HG02642 (cell line): ENCODE results near the gene CACNA1G.

Experiments used
- ATAC-seq: cut with Tn5 transposase; IDR thresholded peaks from one replicate; pipeline ENCODE4 v1.9.1; 2021; ENCODE audit warnings: mild to moderate bottlenecking; ENCODE audit not compliant: unreplicated experiment, poor library complexity

CACNA1G gene

DNA sequence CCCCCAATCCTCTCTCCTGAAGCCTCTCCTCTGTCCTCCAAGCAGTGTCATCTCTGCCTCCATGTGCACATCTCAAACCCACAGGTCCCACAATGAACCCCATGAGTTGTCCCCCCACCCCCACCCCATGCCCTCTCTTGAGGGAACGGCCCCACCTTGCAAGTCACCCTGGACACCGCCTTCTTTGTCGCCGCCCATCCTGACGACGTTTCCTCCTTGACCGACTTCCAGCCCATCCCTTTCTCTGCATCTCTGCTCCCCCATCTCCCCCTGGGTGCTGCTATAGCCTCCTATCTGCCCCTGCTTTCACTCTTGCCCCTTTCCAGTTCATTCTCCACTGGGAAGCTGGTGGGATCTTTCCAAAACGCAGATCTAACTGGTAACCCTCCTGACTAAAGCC lies 15.2 kb upstream of the CACNA1G start:
- ATAC-seq: no peak

DNA sequence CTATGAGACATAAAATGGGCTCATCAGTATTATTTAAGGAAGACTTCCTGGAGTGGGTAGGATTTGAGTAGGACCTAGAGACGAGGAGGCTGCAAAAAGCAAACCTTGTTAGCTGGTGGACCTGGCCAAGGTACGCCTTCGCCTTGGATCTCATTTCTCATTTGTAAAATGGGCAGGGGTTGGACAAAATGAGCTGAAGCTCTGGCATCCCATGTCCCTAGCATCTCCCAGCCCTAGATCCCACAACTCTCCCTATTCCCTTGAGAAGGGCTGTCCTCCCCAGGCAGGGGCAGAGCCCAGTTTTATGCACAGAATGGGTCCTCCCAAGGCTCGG lies 13.8 kb upstream of the CACNA1G start:
- no peak for ATAC-seq

DNA sequence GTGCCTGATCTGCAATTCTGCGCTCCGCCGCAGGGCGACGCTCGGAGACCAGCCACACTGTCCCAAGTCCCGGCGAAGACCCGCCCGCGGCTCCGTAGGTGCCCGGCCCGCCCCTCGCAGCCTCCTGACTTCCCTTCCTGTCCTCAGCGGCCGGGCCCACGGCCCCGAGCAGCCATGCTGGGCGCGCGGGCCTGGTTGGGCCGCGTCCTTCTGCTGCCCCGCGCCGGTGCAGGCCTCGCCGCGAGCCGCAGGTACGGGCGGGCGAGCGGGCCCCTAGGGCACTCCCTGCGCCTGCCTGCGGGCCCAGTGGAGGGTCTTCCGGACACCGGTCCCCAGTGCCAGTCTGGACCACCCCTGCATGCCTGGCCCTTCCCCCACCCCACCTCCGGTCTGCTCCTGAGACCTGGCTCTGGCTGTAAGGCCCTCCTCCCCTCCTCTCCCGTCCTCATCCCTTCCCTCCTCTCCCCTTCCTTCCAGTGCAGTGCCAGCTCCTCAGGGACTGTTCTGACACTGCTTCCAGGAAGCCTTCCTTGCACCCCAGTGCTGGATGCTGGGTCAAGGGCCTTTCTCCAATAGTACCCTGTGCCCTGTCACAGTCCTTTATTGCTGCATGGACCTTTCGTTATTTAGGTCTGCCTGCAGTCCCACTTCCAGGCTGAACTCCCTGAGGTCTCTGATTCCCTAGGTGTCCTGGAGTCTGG lies 13.3 kb upstream of the CACNA1G start, which contains the start of gene SPATA20:
TSS of gene SPATA20 (plus strand) at position 140 of the 701 bp plus-strand sequence. CDS start at position 175, 35 bp downstream.
- peak; percentile 71 for ATAC-seq

DNA sequence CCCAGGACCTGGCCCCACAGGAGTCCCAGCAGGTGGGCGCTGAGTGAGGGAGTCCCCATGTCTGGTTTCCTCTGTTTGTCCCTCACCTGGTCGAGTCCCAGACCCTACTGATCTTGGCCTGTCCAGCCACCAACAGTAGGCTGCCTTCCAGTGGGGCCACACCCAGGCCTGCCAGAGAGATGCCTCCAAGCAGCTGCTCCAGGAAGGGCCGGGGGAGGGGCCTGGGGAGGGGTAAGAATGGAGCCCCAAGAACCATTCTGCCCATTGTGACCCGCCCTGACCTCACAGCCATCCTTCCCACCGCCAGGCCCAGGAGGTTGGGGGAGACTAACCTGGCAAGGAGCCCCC lies 12.8 kb upstream of the CACNA1G start:
- no peak for ATAC-seq

DNA sequence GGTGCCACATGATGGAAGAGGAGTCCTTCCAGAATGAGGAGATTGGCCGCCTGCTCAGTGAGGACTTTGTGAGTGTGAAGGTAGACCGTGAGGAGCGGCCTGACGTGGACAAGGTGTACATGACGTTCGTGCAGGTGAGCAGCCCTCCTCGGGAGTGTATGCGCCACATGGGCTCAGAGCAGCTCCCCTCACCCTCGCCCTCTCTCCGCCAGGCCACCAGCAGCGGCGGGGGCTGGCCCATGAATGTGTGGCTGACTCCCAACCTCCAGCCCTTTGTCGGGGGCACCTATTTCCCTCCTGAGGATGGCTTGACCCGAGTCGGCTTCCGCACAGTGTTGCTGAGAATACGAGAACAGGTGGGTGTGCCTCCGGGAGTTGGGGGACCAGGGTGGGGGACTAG lies 11.7 kb upstream of the CACNA1G start:
- ATAC-seq: no peak

DNA sequence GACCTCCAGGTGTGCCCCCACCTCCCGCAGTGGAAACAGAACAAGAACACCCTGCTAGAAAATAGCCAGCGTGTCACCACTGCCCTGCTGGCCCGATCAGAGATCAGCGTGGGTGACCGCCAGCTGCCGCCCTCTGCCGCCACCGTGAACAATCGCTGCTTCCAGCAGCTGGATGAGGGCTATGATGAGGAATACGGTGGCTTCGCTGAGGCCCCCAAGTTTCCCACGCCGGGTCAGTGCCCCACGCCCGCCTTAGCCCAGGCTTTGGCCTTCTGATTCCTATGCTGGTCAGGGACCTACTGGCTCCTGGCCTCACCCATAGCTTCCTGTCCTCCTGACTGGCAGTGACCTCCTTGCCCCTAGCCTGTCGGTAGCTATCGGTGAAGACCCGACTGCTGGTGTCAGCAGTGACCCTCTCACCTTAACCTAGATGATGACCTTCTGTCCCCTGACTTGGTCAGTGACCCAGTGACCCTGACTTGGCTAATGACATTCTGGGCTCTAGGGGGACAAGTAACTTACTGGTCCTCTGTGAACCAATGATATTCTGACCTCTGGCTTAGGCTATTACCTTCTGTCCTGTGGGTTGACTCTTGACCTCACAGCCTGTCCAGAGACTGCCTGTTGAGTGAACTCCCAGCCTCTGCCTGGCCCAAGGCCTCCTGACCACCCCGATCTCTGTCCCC lies 11.1 kb upstream of the CACNA1G start:
- ATAC-seq: no peak

DNA sequence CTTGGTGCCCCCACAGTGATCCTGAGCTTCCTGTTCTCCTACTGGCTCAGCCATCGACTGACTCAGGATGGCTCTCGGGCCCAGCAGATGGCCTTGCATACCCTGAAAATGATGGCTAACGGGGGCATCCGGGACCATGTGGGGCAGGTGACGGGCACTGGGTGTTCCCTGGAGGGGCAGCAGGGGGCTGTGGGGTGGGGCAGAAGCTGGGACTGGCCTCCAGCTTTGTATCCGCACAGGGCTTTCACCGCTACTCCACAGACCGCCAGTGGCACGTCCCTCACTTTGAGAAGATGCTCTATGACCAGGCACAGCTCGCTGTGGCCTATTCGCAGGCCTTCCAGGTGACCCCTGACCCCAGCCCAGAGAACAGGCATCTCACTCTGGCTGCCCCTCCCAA lies 10.5 kb upstream of the CACNA1G start:
- no peak for ATAC-seq

DNA sequence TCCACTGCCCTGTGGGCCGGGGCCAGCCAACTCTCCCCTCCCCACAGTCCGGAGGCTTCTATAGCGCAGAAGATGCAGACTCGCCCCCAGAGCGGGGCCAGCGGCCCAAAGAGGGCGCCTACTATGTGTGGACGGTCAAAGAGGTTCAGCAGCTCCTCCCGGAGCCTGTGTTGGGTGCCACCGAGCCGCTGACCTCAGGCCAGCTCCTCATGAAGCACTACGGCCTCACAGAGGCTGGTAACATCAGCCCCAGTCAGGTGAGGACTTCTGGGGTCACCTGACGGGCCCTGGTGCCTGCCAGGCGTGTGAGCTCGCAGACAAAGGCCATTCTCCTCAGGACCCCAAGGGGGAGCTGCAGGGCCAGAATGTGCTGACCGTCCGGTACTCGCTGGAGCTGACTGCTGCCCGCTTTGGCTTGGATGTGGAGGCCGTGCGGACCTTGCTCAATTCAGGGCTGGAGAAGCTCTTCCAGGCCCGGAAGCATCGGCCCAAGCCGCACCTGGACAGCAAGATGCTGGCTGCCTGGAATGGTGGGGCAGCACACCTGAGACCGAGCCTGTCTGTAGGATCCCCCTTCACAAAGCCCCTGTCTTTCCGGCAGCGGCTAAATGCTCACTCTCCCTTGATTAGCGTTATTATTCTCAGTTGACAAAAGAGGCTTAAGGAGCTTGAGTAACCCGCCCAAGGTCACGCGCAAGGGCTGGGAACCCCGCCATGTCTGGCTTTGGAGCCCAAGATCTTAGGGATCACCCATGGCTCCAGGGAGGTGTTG lies 9.7 kb upstream of the CACNA1G start:
- no peak for ATAC-seq

DNA sequence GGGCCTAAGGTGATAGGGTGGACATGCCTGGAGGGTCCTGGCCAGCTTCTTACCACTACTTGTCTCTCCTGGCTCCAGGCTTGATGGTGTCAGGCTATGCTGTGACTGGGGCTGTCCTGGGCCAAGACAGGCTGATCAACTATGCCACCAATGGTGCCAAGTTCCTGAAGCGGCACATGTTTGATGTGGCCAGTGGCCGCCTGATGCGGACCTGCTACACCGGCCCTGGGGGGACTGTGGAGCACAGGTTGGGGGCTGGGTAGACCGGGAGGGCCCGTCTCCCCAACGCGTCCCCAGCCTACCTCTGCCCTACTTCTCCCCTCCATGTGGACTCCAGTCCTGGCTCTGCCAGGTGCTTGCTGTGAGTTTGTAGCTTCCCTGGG lies 9.1 kb upstream of the CACNA1G start:
- no peak for ATAC-seq

DNA sequence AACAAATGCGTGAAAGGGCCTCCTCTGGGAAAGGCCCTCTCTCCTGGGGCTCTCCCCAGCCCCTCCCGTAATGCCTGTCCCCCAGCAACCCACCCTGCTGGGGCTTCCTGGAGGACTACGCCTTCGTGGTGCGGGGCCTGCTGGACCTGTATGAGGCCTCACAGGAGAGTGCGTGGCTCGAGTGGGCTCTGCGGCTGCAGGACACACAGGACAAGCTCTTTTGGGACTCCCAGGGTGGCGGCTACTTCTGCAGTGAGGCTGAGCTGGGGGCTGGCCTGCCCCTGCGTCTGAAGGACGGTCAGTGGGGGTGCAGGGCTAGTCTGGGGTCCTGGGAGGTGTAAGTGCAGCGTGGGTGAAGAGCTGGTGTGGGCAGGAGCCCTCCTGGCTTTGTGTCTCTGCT lies 8.6 kb upstream of the CACNA1G start:
- ATAC-seq: no peak

DNA sequence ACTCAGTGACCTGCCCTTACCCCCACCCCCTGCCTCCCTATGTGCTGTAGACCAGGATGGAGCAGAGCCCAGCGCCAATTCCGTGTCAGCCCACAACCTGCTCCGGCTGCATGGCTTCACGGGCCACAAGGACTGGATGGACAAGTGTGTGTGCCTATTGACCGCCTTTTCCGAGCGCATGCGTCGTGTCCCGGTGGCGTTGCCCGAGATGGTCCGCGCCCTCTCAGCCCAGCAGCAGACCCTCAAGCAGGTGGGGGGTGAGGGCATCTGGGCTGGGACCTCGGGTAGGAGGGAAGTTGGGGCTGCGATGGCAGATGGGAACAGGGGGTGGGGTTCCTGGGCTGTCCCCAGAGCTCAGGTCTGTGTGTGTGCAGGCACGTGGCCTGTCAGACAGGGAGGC lies 6.3 kb upstream of the CACNA1G start:
- no peak for ATAC-seq

DNA sequence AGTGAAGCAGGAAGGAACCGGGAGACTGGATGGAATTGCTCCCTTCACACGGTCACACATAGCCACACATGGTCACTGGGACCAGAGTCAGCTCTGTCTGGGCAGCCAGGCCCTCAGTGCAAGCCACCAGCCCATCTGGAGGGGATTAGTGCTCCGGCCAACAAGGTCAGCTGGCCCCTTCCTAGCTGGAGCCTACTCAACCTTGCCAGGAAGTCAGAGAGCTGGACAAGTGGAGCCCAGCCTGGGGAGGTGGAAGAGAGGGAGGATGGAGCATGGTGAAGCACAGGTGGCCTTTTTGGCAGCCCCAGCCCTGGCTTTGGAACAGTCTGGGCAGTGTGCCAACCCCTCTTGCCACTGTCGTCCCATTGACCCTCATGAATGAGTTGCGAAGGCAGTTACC lies 3.7 kb upstream of the CACNA1G start:
- ATAC-seq: no peak

DNA sequence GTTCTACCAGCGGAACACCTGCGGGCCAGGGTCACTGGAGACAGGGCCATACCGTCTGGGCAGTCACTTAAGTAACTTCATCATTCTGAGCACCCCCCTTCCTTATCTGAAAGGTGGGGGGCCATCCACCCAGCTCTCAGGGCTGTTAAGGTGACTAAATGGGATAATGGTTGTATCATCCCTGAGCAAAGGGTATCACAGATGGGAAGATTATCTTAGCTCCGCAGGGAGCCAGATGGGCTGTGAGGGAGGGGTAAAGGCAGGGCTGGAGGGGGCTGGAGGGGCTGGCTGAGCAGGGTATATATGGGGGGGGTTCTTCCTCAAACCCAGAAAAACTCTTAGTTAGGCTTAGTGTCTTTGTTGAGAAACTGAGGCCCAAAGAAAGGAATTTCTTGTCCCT lies 2.9 kb upstream of the CACNA1G start:
- no peak for ATAC-seq

DNA sequence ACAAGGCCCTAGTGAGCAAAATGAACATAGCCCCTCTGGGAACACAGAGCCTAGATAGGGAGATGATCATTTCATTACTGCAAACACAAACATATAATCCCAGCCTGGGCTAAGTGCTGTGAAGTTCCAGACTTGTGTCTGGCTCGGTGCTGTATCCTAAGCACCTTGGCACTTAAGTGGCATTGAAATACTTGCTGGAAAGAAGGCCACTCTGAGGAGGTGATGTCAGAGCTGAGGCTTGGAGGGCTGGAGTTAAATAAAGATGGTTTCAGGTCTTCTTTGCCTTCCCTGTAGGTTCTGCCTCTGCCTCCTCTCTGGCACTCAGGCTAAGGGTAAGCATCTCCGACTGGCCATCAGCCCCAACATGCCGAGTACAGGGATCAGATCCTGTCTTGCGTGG lies 2.4 kb upstream of the CACNA1G start:
- no peak for ATAC-seq

DNA sequence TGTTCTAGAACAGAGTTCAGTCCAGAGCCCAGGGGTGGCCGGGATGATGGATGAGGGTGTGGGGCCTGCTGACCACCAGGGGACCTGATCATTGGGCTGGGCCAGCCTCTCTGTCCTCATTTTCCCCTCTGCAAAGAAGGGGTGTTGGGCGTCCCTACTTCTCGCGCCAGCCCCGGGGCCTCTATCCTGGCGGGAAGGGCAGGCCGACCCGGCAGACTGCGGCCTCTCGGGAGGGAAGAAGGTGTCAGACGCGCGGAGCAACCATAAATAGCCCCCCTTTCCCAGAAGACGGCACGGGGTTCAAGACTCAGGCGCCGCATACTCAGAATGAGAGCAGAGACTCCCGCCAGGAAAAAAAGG lies 2.0 kb upstream of the CACNA1G start:
- ATAC-seq: no peak

DNA sequence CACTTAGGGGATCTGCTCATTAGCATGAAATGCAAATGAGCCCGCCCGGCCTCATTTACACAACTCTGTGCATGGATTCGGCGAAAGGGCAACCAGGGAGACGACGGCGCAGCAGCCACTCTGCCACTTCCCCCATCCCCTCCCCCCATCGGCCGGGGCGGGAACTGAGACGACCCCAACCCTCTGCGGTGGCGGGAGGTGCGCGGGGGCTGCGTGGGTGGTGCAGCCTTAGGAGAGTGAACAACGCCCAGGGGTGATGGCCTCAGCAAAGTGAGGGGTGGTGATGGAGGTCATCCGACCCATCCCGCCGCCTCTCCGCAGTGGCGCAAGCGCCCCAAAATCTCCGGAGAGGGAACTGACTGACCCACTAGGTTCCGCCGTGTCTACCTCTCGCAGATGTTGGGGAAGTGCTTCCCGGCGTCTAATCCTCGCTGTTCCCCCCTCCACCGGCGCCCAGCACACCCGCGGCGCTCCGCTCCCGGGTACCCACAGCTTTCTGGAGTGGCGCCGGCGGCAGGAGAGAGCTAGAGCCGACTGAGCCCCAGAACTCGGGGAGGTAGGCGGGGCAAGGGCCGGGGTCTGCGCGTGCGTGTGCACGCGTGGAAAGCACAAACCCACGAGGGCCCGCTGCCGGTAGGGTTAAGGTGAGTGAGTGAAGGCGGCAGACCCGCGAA lies 1.4 kb upstream of the CACNA1G start:
- ATAC-seq: no peak

DNA sequence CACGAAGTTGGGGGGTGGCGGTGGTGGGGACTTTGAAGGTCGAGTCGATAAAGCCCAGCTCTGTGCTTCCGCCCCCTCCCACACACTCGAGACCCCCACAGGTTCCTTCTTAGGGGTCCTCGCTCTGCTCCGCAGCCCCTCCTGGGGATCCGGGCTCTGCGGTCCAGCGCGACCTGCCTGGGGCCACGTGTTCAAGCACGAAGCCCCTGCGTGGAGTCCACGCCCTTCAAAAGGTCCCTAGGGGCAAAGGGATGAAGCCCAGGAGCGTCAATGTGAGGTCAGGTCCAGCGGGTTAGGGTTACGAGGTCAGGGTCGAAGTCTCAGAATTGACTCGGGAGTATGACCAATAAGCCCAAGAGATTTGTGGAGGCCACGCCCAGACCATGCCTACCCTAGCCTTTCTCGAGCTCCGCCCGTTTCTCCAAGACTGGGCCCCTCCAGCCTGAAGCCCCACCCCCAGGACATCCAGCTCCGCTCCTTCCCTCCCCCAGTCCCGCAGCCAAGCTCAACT lies 786 bp upstream of the CACNA1G start:
- ATAC-seq: peak; percentile 2

DNA sequence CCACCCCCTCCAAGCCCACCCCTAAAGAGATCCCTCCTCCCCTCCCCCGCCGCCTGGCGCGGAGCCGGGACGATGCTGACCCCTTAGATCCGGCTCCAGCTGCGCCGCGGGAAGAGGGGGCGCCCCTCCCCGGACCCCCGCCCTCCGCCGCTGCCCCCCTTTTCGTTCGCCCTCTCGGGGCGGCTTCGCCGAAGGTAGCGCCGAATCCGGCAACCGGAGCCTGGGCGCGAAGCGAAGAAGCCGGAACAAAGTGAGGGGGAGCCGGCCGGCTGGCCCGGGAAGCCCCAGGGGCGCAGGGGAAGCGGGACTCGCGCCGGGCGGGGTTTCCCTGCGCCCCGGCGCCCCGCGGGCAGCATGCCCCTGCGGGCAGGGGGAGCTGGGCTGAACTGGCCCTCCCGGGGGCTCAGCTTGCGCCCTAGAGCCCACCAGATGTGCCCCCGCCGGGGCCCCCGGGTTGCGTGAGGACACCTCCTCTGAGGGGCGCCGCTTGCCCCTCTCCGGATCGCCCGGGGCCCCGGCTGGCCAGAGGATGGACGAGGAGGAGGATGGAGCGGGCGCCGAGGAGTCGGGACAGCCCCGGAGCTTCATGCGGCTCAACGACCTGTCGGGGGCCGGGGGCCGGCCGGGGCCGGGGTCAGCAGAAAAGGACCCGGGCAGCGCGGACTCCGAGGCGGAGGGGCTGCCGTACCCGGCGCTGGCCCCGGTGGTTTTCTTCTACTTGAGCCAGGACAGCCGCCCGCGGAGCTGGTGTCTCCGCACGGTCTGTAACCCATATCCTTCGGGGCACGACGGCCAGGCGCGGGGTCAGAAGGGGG lies 623 bp downstream of the CACNA1G start:
- ATAC-seq: no peak

DNA sequence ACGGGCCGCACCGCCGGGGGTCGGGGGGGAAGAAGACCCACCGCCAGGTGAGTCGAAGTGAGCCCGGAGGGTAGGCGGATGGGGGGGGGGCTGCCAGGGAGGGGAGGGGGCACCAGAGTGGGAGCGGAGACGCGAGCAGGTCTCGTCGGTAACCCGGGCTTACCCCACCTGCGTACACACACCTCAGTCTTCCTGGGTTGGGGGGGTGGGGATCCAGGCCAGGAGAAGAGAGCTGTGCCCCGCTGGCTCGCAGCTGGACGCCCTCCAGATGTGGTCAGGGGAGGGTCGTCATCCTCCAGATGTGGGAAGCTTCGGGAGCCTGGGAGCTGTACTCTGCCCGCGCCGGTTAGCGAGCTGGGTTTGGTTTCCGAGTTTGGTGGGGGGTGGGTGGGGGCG lies 1.2 kb downstream of the CACNA1G start:
- ATAC-seq: no peak
